B cell (primary cell): ENCODE measurements around the gene APRT. TPM values are rescaled to one million over a fixed set of nuclear protein-coding genes. Genes with fewer than 3 reads are reported as not detected.

Experiments
- ATAC-seq: fragments of 200-7000 bp; cut with Tn5 transposase; one replicate; pipeline ENCODE4 v1.10.0; 2021; ENCODE audit warnings: low read depth, mild to moderate bottlenecking, moderate number of reproducible peaks, moderate library complexity
- CTCF ChIA-PET: fragments of 350-600 bp; sonication (Branson Sonifier 250); formaldehyde crosslinking; loops from one replicate; lab custom pipeline; 2021; ENCODE audit warnings: antibody characterized with exemption, inconsistent platforms; lab: Charles Lee
- POLR2A ChIA-PET: fragments of 350-600 bp; sonication (Branson Sonifier 250); formaldehyde crosslinking; loops from one replicate; lab custom pipeline; 2021; ENCODE audit warnings: antibody characterized with exemption; lab: Charles Lee
- DNase-seq: peaks from one replicate; pipeline ENCODE4 v3.0.0; 2013
- H2AFZ ChIP-seq: 2 replicates; pipeline ENCODE4 v1.6.1; 2012; ENCODE audit warnings: mild to moderate bottlenecking, low read depth, low read length; ENCODE audit not compliant: insufficient read depth, poor library complexity, severe bottlenecking
- H3K27ac ChIP-seq, 2 donors: 1 replicate in 1 of 2; 2 replicates in 1 of 2; pipeline ENCODE4 v1.5.1; 2012 to 2013; ENCODE audit warnings: low read length in 2 of 2, mild to moderate bottlenecking in 2 of 2, moderate library complexity in 1 of 2
- H3K27me3 ChIP-seq, 4 experiments: fragments of 200-600 bp in 1 of 4; sonication (generic) in 1 of 4; replicated peaks in 1 of 4; 1 replicate in 2 of 4; 2 replicates in 2 of 4; pipeline versions ENCODE4 v1.6.1 to v1.7.0; 2013 to 2016; ENCODE audit warnings: low read length in 3 of 4, mild to moderate bottlenecking in 2 of 4, mixed read lengths in 1 of 4, moderate library complexity in 1 of 4; ENCODE audit not compliant: insufficient read depth in 4 of 4, control insufficient read depth in 3 of 4; ENCODE audit errors: control extremely low read depth in 1 of 4
- H3K36me3 ChIP-seq, 2 experiments: replicated peaks in 1 of 2; 1 replicate in 1 of 2; 2 replicates in 1 of 2; pipeline versions ENCODE4 v1.6.1 to v1.7.1; 2013; ENCODE audit warnings: low read length in 1 of 2; ENCODE audit not compliant: insufficient read depth in 2 of 2, control insufficient read depth in 1 of 2; ENCODE audit errors: control extremely low read depth in 1 of 2, extremely low read depth in 1 of 2
- H3K4me1 ChIP-seq, 2 donors: fragments of 200-600 bp in 1 of 2; sonication (generic) in 1 of 2; 1 replicate in 1 of 2; 2 replicates in 1 of 2; pipeline versions ENCODE4 v1.5.1 to v1.6.1; 2013 to 2017; ENCODE audit warnings: low read length in 2 of 2; ENCODE audit not compliant: control insufficient read depth in 2 of 2, insufficient read depth in 2 of 2
- H3K4me2 ChIP-seq: replicated peaks from 2 replicates; pipeline ENCODE3; 2012; ENCODE audit warnings: mild to moderate bottlenecking, low read depth, low read length; ENCODE audit not compliant: poor library complexity, severe bottlenecking
- H3K4me3 ChIP-seq, 5 experiments: fragments of 200-600 bp in 1 of 5; sonication (generic) in 1 of 5; 1 replicate in 3 of 5; 2 replicates in 2 of 5; pipeline versions ENCODE4 v1.5.1 to v1.7.0; 2011 to 2016; ENCODE audit warnings: low read length in 4 of 5, mild to moderate bottlenecking in 4 of 5, low read depth in 2 of 5, control low read depth in 1 of 5, moderate library complexity in 1 of 5; ENCODE audit not compliant: insufficient read depth in 1 of 5; ENCODE audit errors: control extremely low read depth in 1 of 5, extremely low read depth in 1 of 5
- H3K79me2 ChIP-seq: fragments of 200-600 bp; sonication (generic); one replicate; pipeline ENCODE4 v1.6.0; 2016; ENCODE audit warnings: low read length; ENCODE audit not compliant: control insufficient read depth, insufficient read depth
- H3K9ac ChIP-seq: fragments of 200-600 bp; sonication (generic); 2 replicates; pipeline ENCODE4 v1.6.1; 2017; ENCODE audit warnings: mild to moderate bottlenecking, low read length, moderate library complexity
- H3K9me3 ChIP-seq, 3 donors: one replicate each; pipeline versions ENCODE4 v1.6.1 to v1.7.1; 2013; ENCODE audit warnings: low read length in 2 of 3; ENCODE audit not compliant: control insufficient read depth in 2 of 3, insufficient read depth in 1 of 3; ENCODE audit errors: control extremely low read depth in 1 of 3
- H4K20me1 ChIP-seq: 2 replicates; pipeline ENCODE4 v1.6.0; 2012; ENCODE audit warnings: mild to moderate bottlenecking, low read length; ENCODE audit not compliant: insufficient read depth, control insufficient read depth, poor library complexity, severe bottlenecking
- H3K27ac Mint-ChIP-seq: one replicate; pipeline ENCODE4 v1.8.0; 2021; ENCODE audit warnings: mixed read lengths
- H3K27me3 Mint-ChIP-seq: one replicate; pipeline ENCODE4 v1.8.0; 2021; ENCODE audit warnings: mixed read lengths
- H3K4me1 Mint-ChIP-seq: one replicate; pipeline ENCODE4 v1.8.0; 2021; ENCODE audit warnings: mixed read lengths
- H3K4me3 Mint-ChIP-seq: one replicate; pipeline ENCODE4 v1.8.0; 2021; ENCODE audit warnings: mixed read lengths
- H3K9me3 Mint-ChIP-seq: one replicate; pipeline ENCODE4 v1.8.0; 2022; ENCODE audit warnings: mixed read lengths; ENCODE audit not compliant: insufficient read depth
- CTCF ChIP-seq: fragments of 200-600 bp; IDR thresholded peaks from one replicate; pipeline ENCODE4 v1.8.0; 2022; ENCODE audit warnings: antibody characterized with exemption, mild to moderate bottlenecking
- EZH2 ChIP-seq: IDR thresholded peaks from 2 replicates; pipeline ENCODE4 v1.6.1; 2012; ENCODE audit warnings: borderline replicate concordance, low read depth, mild to moderate bottlenecking, moderate library complexity, low read length; ENCODE audit not compliant: insufficient read depth, poor library complexity, severe bottlenecking
- WGBS: methylation state at CpG from one replicate; pipeline ENCODE4 v1.1.5; 2013; ENCODE audit warnings: missing lambda C conversion rate; ENCODE audit not compliant: insufficient coverage; 5-methylcytosine and 5-hydroxymethylcytosine counted together
- intact Hi-C: fragments of 100-400 bp; cut with micrococcal nuclease; formaldehyde crosslinking; loops from one replicate; pipeline ENCODE4 v1.10.0; 2022
- polyA plus RNA-seq: library from polyadenylated mRNA; depleted of rRNA; stranded (reverse); fragments of >200 nt; gene quantifications from 2 replicates; pipeline ENCODE4 v1.2.3, GENCODE V29; 2012
- total RNA-seq, 2 donors: library from RNA; stranded (reverse); fragments of 120-200 nt in 1 of 2; gene quantifications; 1 replicate in 1 of 2; 2 replicates in 1 of 2; pipeline versions ENCODE4 v1.2.3 to v1.2.4, GENCODE V29; 2013 to 2022

APRT gene
- total and polyA plus RNA-seq, 2 donors (not counting 1 experiment from before 2014, with no cell fraction given): 124 to 161 TPM

GRCh38 chr16:88816736-88817535 is 5.2 kb upstream of the APRT start:
- intact Hi-C loops: loop anchor here (1.0 to 2.0 kb wide), 2 partner anchors 126 to 399 kb away; no protein-coding TSS in a partner anchor
- 95% methylated on average over 40 of the region's 41 CpGs for WGBS
- H3K27me3 Mint-ChIP-seq: no peaks in the 10 kb centered on the region
- no peaks in the 10 kb centered on the region for H3K9me3 Mint-ChIP-seq
- Histone ChIP-seq H4K20me1 (no peaks in the 10 kb centered on the region), H3K9me3 (no peaks in the 10 kb centered on the region), H2AFZ (no peak overlapping the region), H3K9ac (no peak overlapping the region), H3K27ac (no peak overlapping the region), H3K79me2 (no peaks in the 10 kb centered on the region), H3K4me3 (no peak overlapping the region), H3K27me3 (no peaks in the 10 kb centered on the region), H3K4me1 (peaks cover 0 to 13% of the 10 kb centered on the region in 2 donors), H3K36me3 (peaks cover 0 to 5% of the 10 kb centered on the region in 2 experiments), H3K4me2 (no peak overlapping the region)
- TF ChIP-seq EZH2 (no peak), CTCF (no peak)
- POLR2A ChIA-PET: interaction anchor here (1.3 kb wide), 1 partner anchor 401 kb away, joined by 3 read pairs; the partner anchor contains the start of gene ZNF778
- no peak overlapping the region for H3K27ac Mint-ChIP-seq
- H3K4me1 Mint-ChIP-seq: peaks cover 1% of the 10 kb centered on the region
- no peak overlapping the region for H3K4me3 Mint-ChIP-seq
- ATAC-seq (no peak), DNase-seq (no peak)
- CTCF ChIA-PET: interaction anchor here (1.1 to 4.3 kb wide), 6 partner anchors 12 to 401 kb away, joined by 3 to 19 read pairs (median 6); partner anchors contain the start of genes GALNS, TRAPPC2L and ZNF778
